Heart left ventricle (tissue), 13 donors: ENCODE measurements around the gene SYT15.
"Not testable (repeated sequence)": the region's sequence is repeated elsewhere in the genome, so short reads cannot be mapped to it uniquely, and the experiment has no call there.

ENCODE experiments used
- POLR2A ChIP-seq, 2 donors: fragments of 450-650 bp; IDR thresholded peaks; one replicate each; pipeline ENCODE4 v1.6.1; 2017; ENCODE audit warnings: antibody characterized with exemption in 2 of 2, mild to moderate bottlenecking in 2 of 2, moderate library complexity in 2 of 2
- TF ChIP-seq, protein P1 (sequence below), 12 donors: fragments of 200-600 bp; sonication (generic) in 4 of 12; IDR thresholded peaks; one replicate each; pipeline versions ENCODE4 v1.5.0 to v1.8.0; 2018 to 2022; ENCODE audit warnings: antibody characterized with exemption in 12 of 12, mild to moderate bottlenecking in 5 of 12
- donor health status: ischemic (EF 13 %, LVEDD 7.1; RV severe dilation, severe dysfunction).
- donor health status: DM: no; HTN: yes; CAD: no.
- donor health status: DM: no; HTN: no; CAD: no.
- donor health status: ischemic (EF 25% LVEDD 6.9; RV normal size, moderate dysfunction).
- donor health status: ischemic (EF 25% LVEDD 5.7; RV mildly dilated, moderate dysfunction).
- donor health status: ischemic (EF 35%, LVEDD 5.7; RV mildly dilated, moderate dysfunction).
- donor health status: nonischemic (EF 11% LVEDD 7.7; RV severe dilation, severe dysfunction).
- donor health status: DM: yes; HTN: yes; CAD: no.
- donor health status: PGD.
- donor health status: ischemic (EF 29% LVEDD 5.4; RV normal size, mild dysfunction).
- donor health status: nonischemic (EF 23%, LVEDD 6.1; RV moderate dilation, normal function).

DNA sequence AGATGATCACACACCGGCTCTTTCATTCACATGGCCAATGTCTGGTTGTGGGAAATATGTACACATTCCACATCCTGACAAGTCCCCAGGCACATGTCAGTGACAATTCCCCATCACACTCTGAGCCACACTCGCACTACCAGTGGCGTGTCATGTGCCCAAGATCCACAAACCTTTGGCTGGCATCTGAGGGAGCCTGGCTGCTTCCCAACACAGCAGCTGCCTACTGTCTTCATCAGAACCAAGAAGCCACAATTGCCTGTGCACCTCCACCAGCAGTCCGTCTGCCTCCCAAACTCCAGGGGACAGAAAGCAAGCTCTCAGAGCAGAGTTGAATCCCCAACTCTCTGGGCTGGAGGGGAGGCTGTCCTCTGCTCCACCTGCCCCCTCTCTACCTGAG, 6.2 kb upstream of the SYT15 start:
- TF ChIP-seq, protein P1, sequence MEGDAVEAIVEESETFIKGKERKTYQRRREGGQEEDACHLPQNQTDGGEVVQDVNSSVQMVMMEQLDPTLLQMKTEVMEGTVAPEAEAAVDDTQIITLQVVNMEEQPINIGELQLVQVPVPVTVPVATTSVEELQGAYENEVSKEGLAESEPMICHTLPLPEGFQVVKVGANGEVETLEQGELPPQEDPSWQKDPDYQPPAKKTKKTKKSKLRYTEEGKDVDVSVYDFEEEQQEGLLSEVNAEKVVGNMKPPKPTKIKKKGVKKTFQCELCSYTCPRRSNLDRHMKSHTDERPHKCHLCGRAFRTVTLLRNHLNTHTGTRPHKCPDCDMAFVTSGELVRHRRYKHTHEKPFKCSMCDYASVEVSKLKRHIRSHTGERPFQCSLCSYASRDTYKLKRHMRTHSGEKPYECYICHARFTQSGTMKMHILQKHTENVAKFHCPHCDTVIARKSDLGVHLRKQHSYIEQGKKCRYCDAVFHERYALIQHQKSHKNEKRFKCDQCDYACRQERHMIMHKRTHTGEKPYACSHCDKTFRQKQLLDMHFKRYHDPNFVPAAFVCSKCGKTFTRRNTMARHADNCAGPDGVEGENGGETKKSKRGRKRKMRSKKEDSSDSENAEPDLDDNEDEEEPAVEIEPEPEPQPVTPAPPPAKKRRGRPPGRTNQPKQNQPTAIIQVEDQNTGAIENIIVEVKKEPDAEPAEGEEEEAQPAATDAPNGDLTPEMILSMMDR (IDR thresholded peaks at IDR 0.05) = not testable (repeated sequence)
- not testable (repeated sequence) for TF ChIP-seq POLR2A (IDR thresholded peaks at IDR 0.05)
